A549 (cell line): ENCODE results near the gene DYNC1I1. TPM values are rescaled to one million over a fixed set of nuclear protein-coding genes. Genes with fewer than 3 reads are reported as not detected.
A peak's percentile ranks its signal among the peaks of the same experiment; 100 is the strongest.

Source experiments
- ATAC-seq, 2 experiments: fragments of 200-7000 bp in 1 of 2; fragments of >200 bp in 1 of 2; cut with Nextera tagmentation in 1 of 2; cut with Tn5 transposase in 1 of 2; 3 replicates each; pipeline versions ENCODE4 v1.8.0 to v1.9.1; 2018 to 2020; ENCODE audit warnings: mild to moderate bottlenecking in 1 of 2, moderate library complexity in 1 of 2
- CTCF ChIA-PET: fragments of 300-600 bp; sonication (Branson Sonifier 250); formaldehyde crosslinking; extraction: SDS; loops from one replicate; lab custom pipeline; 2021; ENCODE audit warnings: antibody characterized with exemption, inconsistent platforms; lab: Yijun Ruan, JAX
- POLR2A ChIA-PET: fragments of 350-600 bp; formaldehyde crosslinking; extraction: SDS; loops from one replicate; lab custom pipeline; 2021; ENCODE audit warnings: antibody characterized with exemption, inconsistent platforms; lab: Yijun Ruan, JAX
- DNase-seq, 2 experiments: peaks; one replicate each; pipeline versions ENCODE4 v3.0.0 to v3.0.0-alpha.2; 2011 to 2016; ENCODE audit warnings: low read depth in 1 of 2, low spot score in 1 of 2
- FAIRE-seq: peaks from 2 replicates; lab custom pipeline; 2011; peaks lifted over from hg19 to GRCh38; lab: Jason Lieb, UNC
- H3K27ac ChIP-seq, 2 experiments: fragments of >200 bp; sonication (Bioruptor Twin); formaldehyde crosslinking; 3 replicates each; pipeline ENCODE4 v1.5.1; 2016 to 2017
- H3K4me1 ChIP-seq: fragments of >200 bp; sonication (Bioruptor Twin); formaldehyde crosslinking; 3 replicates; pipeline ENCODE4 v1.6.1; 2016
- H3K4me2 ChIP-seq: fragments of >200 bp; sonication (Bioruptor Twin); formaldehyde crosslinking; 3 replicates; pipeline ENCODE4 v1.6.1; 2016
- H3K4me3 ChIP-seq: fragments of >200 bp; sonication (Bioruptor Twin); formaldehyde crosslinking; 3 replicates; pipeline ENCODE4 v1.5.1; 2016
- H3K9me3 ChIP-seq: fragments of >200 bp; sonication (Bioruptor Twin); formaldehyde crosslinking; 3 replicates; pipeline ENCODE4 v1.6.1; 2016
- CBX2 ChIP-seq: fragments of 200-600 bp; sonication (generic); IDR thresholded peaks from 2 replicates; pipeline ENCODE4 v1.6.1; 2016; ENCODE audit warnings: low read depth, mild to moderate bottlenecking, borderline replicate concordance
- CEBPB ChIP-seq, 2 experiments: fragments of >200 bp in 1 of 2; sonication (Bioruptor Twin) in 1 of 2; formaldehyde crosslinking in 1 of 2; IDR thresholded peaks; 2 replicates each; pipeline ENCODE4 v1.6.1; 2012 to 2016
- CTCF ChIP-seq: fragments of >200 bp; sonication (Bioruptor Twin); formaldehyde crosslinking; IDR thresholded peaks from 3 replicates; pipeline ENCODE4 v1.5.1; 2016
- E2F6 ChIP-seq: IDR thresholded peaks from 2 replicates; pipeline ENCODE4 v1.6.1; 2012; ENCODE audit warnings: low read depth, borderline replicate concordance
- ELK1 ChIP-seq: fragments of 150-350 bp; IDR thresholded peaks from 2 replicates; pipeline ENCODE4 v1.6.1; 2014; ENCODE audit warnings: low read depth, mild to moderate bottlenecking, low read length
- ESRRA ChIP-seq: fragments of 150-350 bp; IDR thresholded peaks from 2 replicates; pipeline ENCODE4 v1.6.1; 2014; ENCODE audit warnings: mild to moderate bottlenecking, low read length, borderline replicate concordance
- FOSB ChIP-seq: fragments of 250-450 bp; sonication (Bioruptor Pico); IDR thresholded peaks from 2 replicates; pipeline ENCODE4 v1.5.0; 2020; ENCODE audit warnings: mild to moderate bottlenecking, moderate library complexity
- HDAC2 ChIP-seq: fragments of 200-600 bp; sonication (generic); IDR thresholded peaks from 2 replicates; pipeline ENCODE4 v1.6.1; 2016
- HES2 ChIP-seq: fragments of >200 bp; sonication (Bioruptor Twin); formaldehyde crosslinking; IDR thresholded peaks from 2 replicates; pipeline ENCODE4 v1.6.1; 2016
- HEYL ChIP-seq: fragments of 250-450 bp; sonication (Bioruptor Pico); IDR thresholded peaks from 2 replicates; pipeline ENCODE4 v1.8.0; 2021; ENCODE audit warnings: mild to moderate bottlenecking, moderate library complexity
- JUN ChIP-seq, 2 experiments: fragments of >200 bp; sonication (Bioruptor Twin); formaldehyde crosslinking; IDR thresholded peaks; 2 replicates in 1 of 2; 3 replicates in 1 of 2; pipeline ENCODE4 v1.6.1; 2016 to 2017
- JUNB ChIP-seq: fragments of >200 bp; sonication (Bioruptor Twin); formaldehyde crosslinking; IDR thresholded peaks from 2 replicates; pipeline ENCODE4 v1.6.1; 2016
- MAFK ChIP-seq: fragments of 450-650 bp; IDR thresholded peaks from 2 replicates; pipeline ENCODE4 v1.6.1; 2014; ENCODE audit not compliant: partially characterized antibody
- MAZ ChIP-seq: fragments of 150-350 bp; IDR thresholded peaks from 2 replicates; pipeline ENCODE4 v1.6.1; 2014; ENCODE audit warnings: antibody characterized with exemption, low read depth, low read length, borderline replicate concordance
- NPAS2 ChIP-seq: fragments of 250-450 bp; sonication (Bioruptor Pico); IDR thresholded peaks from 2 replicates; pipeline ENCODE4 v1.8.0; 2022; ENCODE audit warnings: mild to moderate bottlenecking, moderate library complexity, borderline replicate concordance
- POLR2A ChIP-seq: IDR thresholded peaks from 2 replicates; pipeline ENCODE4 v1.6.1; 2012; ENCODE audit warnings: mild to moderate bottlenecking, low read length
- POLR2AphosphoS2 ChIP-seq: conservative IDR thresholded peaks from 2 replicates; pipeline ENCODE4 v1.6.1; 2012; ENCODE audit warnings: low read length, improper control_type of control experiment, inconsistent platforms
- RARB ChIP-seq: fragments of 250-450 bp; sonication (Bioruptor Pico); IDR thresholded peaks from 2 replicates; pipeline ENCODE4 v1.8.0; 2021; ENCODE audit warnings: mild to moderate bottlenecking, moderate library complexity
- RNF2 ChIP-seq: fragments of 200-600 bp; sonication (generic); IDR thresholded peaks from 2 replicates; pipeline ENCODE4 v1.6.1; 2016; ENCODE audit warnings: low read depth, mild to moderate bottlenecking, antibody characterized with exemption, moderate library complexity, borderline replicate concordance
- SMC3 ChIP-seq: fragments of >200 bp; sonication (Bioruptor Twin); formaldehyde crosslinking; IDR thresholded peaks from 3 replicates; pipeline ENCODE4 v1.6.1; 2018; ENCODE audit warnings: inconsistent platforms
- SREBF2 ChIP-seq: fragments of 450-650 bp; IDR thresholded peaks from 2 replicates; pipeline ENCODE4 v1.6.1; 2014; ENCODE audit warnings: mild to moderate bottlenecking, moderate library complexity
- TFCP2L1 ChIP-seq: fragments of 250-450 bp; sonication (Bioruptor Pico); IDR thresholded peaks from 2 replicates; pipeline ENCODE4 v1.5.0; 2021; ENCODE audit warnings: mild to moderate bottlenecking
- ZSCAN20 ChIP-seq: fragments of 250-450 bp; sonication (Bioruptor Pico); IDR thresholded peaks from 2 replicates; pipeline ENCODE4 v1.8.0; 2022; ENCODE audit warnings: mild to moderate bottlenecking, moderate library complexity
- WGBS: methylation state at CpG from one replicate; pipeline ENCODE4 v1.1.6; 2017; ENCODE audit errors: missing lambda C conversion rate; 5-methylcytosine and 5-hydroxymethylcytosine counted together
- polyA plus RNA-seq, 4 experiments: library from polyadenylated mRNA; depleted of rRNA in 3 of 4; stranded (reverse); fragments of >200 nt; fragmentation: RNase III in 1 of 4; extraction: RNeasy Plus Mini Kit Qiagen cat#74134 plus additional on column Dnase treatment in 1 of 4; gene quantifications; 2 replicates in 3 of 4; 3 replicates in 1 of 4; pipeline ENCODE4 v1.2.3, GENCODE V29; 2011 to 2017
- TF ChIP-seq, protein P1 (sequence below): IDR thresholded peaks from 2 replicates; pipeline ENCODE4 v1.6.1; 2012
- TF ChIP-seq, protein P2 (sequence below): fragments of >200 bp; sonication (Bioruptor Twin); formaldehyde crosslinking; IDR thresholded peaks from 3 replicates; pipeline ENCODE4 v1.6.1; 2016

DYNC1I1 gene
- polyA plus RNA-seq, 2 of the 4 experiments (the other 2 are of a cell fraction), result 0.04 TPM; not detected in 1

- no peak for TF ChIP-seq ELK1
- no peak for TF ChIP-seq FOSB (CRISPR knock-in tag)
- TF ChIP-seq NPAS2, result no peak
- no peak for TF ChIP-seq TFCP2L1 (CRISPR knock-in tag)
- TF ChIP-seq HEYL (CRISPR knock-in tag), result no peak
Measured at GRCh38 chr7:95845007-95845406, 72.7 kb downstream of the DYNC1I1 start (continued).

- no peak for ATAC-seq
- CTCF ChIA-PET, result interaction anchor here (0.6 to 2.3 kb wide), 2 partner anchors 24 to 157 kb away, joined by 3 to 6 read pairs; no protein-coding TSS in a partner anchor
- no peak for FAIRE-seq
Measured at GRCh38 chr7:95847061-95847460, 74.7 kb downstream of the DYNC1I1 start.

DNA sequence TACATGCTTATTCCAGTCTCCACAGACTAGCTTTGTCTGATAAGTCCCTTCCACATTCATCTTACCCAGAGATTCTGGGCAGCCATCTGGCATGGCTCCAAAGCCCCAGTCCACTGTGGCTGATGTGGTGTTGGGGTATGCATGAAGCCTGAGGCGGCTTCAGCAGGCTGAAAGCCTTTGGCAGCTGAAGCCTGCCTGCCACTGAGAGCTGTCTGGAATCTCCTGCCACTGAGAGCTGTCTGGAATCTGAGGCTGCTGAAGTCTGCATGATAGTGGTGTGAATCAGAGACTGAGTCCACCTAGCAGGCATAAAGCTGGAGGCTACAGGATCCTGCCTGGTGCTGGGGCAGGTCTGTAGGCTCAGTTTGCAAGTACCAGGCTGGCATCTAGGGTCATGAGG is 87.1 kb downstream of the DYNC1I1 start:
- H3K4me2 ChIP-seq, result no peak overlapping the region
- no peak overlapping the region for H3K4me3 ChIP-seq
- peak; percentile 59 to 67 for ATAC-seq
- WGBS, result 11% methylated on average over 1 of the region's 1 CpG
- no peak overlapping the region for H3K27ac ChIP-seq
- no peak for FAIRE-seq
- H3K4me1 ChIP-seq, result no peaks in the 10 kb centered on the region
- ChIA-PET CTCF (interaction anchor here (1.2 kb wide), 1 partner anchor 12 kb away, joined by 4 read pairs; no protein-coding TSS in a partner anchor), POLR2A (no interaction called here)
- TF ChIP-seq HES2, result no peak
- TF ChIP-seq FOSB (CRISPR knock-in tag), result no peak
- TF ChIP-seq HDAC2, result no peak
- TF ChIP-seq CTCF, result no peak
- TF ChIP-seq, protein P1, sequence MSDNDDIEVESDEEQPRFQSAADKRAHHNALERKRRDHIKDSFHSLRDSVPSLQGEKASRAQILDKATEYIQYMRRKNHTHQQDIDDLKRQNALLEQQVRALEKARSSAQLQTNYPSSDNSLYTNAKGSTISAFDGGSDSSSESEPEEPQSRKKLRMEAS, result no peak
- TF ChIP-seq SMC3, result no peak
- no peak for TF ChIP-seq E2F6
- no peak for TF ChIP-seq RNF2
- TF ChIP-seq NPAS2, result no peak
- no peak for TF ChIP-seq CBX2
- TF ChIP-seq ZSCAN20 (CRISPR knock-in tag), result no peak
- no peak for TF ChIP-seq POLR2AphosphoS2
- DNase-seq, result peak in 1 of 2 experiments; percentile 3
- H3K9me3 ChIP-seq, result no peaks in the 10 kb centered on the region

More at GRCh38 chr7:95847061-95847460, 74.7 kb downstream of the DYNC1I1 start:
- WGBS, result 9% methylated on average over 4 of the region's 4 CpGs
- TF ChIP-seq MAZ (no peak), MAFK (no peak), JUN (IDR thresholded peaks at IDR 0.05) (no peak)
- Histone ChIP-seq H3K27ac (no peak overlapping the region), H3K4me2 (no peak overlapping the region), H3K4me1 (no peaks in the 10 kb centered on the region), H3K4me3 (no peak overlapping the region), H3K9me3 (no peaks in the 10 kb centered on the region)
- POLR2A ChIA-PET, result no interaction called here
- DNase-seq, result no peak

- 2% methylated on average over 2 of the region's 2 CpGs for WGBS
- H3K4me1 ChIP-seq, result no peaks in the 10 kb centered on the region
- POLR2A ChIA-PET, result no interaction called here
- no peak overlapping the region for H3K27ac ChIP-seq
- CTCF ChIA-PET, result interaction anchor here (0.7 to 1.2 kb wide), 3 partner anchors 135 to 140 kb away, joined by 4 to 5 read pairs (median 4); no protein-coding TSS in a partner anchor
- DNase-seq (no peak), ATAC-seq (no peak), FAIRE-seq (no peak)
- H3K9me3 ChIP-seq, result no peaks in the 10 kb centered on the region
- no peak overlapping the region for H3K4me2 ChIP-seq
- H3K4me3 ChIP-seq, result no peak overlapping the region
- TF ChIP-seq HES2, result no peak
- no peak for TF ChIP-seq SREBF2
- no peak for TF ChIP-seq RNF2
- no peak for TF ChIP-seq CTCF
- no peak for TF ChIP-seq POLR2A
- TF ChIP-seq JUNB, result no peak
- TF ChIP-seq ESRRA, result no peak
- no peak for TF ChIP-seq RARB (CRISPR knock-in tag)
- TF ChIP-seq ZSCAN20 (CRISPR knock-in tag), result no peak
- TF ChIP-seq HDAC2, result no peak
- TF ChIP-seq, protein P2, sequence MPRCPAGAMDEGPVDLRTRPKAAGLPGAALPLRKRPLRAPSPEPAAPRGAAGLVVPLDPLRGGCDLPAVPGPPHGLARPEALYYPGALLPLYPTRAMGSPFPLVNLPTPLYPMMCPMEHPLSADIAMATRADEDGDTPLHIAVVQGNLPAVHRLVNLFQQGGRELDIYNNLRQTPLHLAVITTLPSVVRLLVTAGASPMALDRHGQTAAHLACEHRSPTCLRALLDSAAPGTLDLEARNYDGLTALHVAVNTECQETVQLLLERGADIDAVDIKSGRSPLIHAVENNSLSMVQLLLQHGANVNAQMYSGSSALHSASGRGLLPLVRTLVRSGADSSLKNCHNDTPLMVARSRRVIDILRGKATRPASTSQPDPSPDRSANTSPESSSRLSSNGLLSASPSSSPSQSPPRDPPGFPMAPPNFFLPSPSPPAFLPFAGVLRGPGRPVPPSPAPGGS, result no peak
- TF ChIP-seq CBX2, result no peak
- no peak for TF ChIP-seq CEBPB (IDR thresholded peaks at IDR 0.05)
Measured at GRCh38 chr7:95861041-95861440, 88.7 kb downstream of the DYNC1I1 start.
